Loucy (cell line): ENCODE results near the gene GIGYF2.

Source experiments
- H2AFZ ChIP-seq: fragments of 200-600 bp; sonication (generic); 2 replicates; pipeline ENCODE4 v1.6.0; 2016; ENCODE audit warnings: antibody characterized with exemption, mild to moderate bottlenecking, low read length, moderate library complexity
- H3F3A ChIP-seq: fragments of 200-600 bp; 2 replicates; pipeline ENCODE4 v1.6.0; 2016; ENCODE audit warnings: antibody characterized with exemption, low read depth, mild to moderate bottlenecking
- H3K27me3 ChIP-seq: fragments of 200-600 bp; sonication (generic); 2 replicates; pipeline ENCODE4 v1.6.1; 2014; ENCODE audit warnings: low read length, mild to moderate bottlenecking; ENCODE audit not compliant: insufficient read depth, poor library complexity, severe bottlenecking
- H3K36me3 ChIP-seq: fragments of 200-600 bp; sonication (generic); 2 replicates; pipeline ENCODE4 v1.6.1; 2016; ENCODE audit warnings: low read length; ENCODE audit not compliant: insufficient read depth
- H3K4me1 ChIP-seq: fragments of 200-600 bp; sonication (generic); 2 replicates; pipeline ENCODE4 v1.5.1; 2014; ENCODE audit warnings: low read length, mild to moderate bottlenecking; ENCODE audit not compliant: insufficient read depth, poor library complexity, severe bottlenecking
- H3K4me2 ChIP-seq: fragments of 200-600 bp; sonication (generic); 2 replicates; pipeline ENCODE4 v1.6.0; 2014; ENCODE audit warnings: antibody characterized with exemption, low read length, low read depth, mild to moderate bottlenecking; ENCODE audit not compliant: poor library complexity, severe bottlenecking
- H3K4me3 ChIP-seq: fragments of 200-600 bp; sonication (generic); 2 replicates; pipeline ENCODE4 v1.5.1; 2014; ENCODE audit warnings: low read length, mild to moderate bottlenecking, mixed read lengths; ENCODE audit not compliant: poor library complexity, severe bottlenecking
- H3K79me2 ChIP-seq: fragments of 200-600 bp; sonication (generic); 2 replicates; pipeline ENCODE4 v1.6.1; 2014; ENCODE audit warnings: low read length; ENCODE audit not compliant: insufficient read depth
- H3K9ac ChIP-seq: fragments of 200-600 bp; sonication (generic); 2 replicates; pipeline ENCODE4 v1.6.0; 2014; ENCODE audit warnings: mild to moderate bottlenecking, low read depth, low read length, moderate library complexity; ENCODE audit not compliant: poor library complexity, severe bottlenecking
- H3K9me2 ChIP-seq: fragments of 200-600 bp; sonication (generic); replicated peaks from 2 replicates; pipeline ENCODE4 v1.6.1; 2016; ENCODE audit warnings: low read depth, low read length, mixed read lengths
- H3K9me3 ChIP-seq: fragments of 200-600 bp; sonication (generic); 2 replicates; pipeline ENCODE4 v1.6.1; 2014; ENCODE audit warnings: mild to moderate bottlenecking, antibody characterized with exemption, low read length, low read depth; ENCODE audit not compliant: insufficient read depth
- H4K20me1 ChIP-seq: fragments of 200-600 bp; sonication (generic); 2 replicates; pipeline ENCODE4 v1.6.0; 2014; ENCODE audit warnings: antibody characterized with exemption, low read length, mild to moderate bottlenecking; ENCODE audit not compliant: insufficient read depth, poor library complexity, severe bottlenecking
- EZH2phosphoT487 ChIP-seq: fragments of 200-600 bp; IDR thresholded peaks from 2 replicates; pipeline ENCODE4 v1.6.1; 2018; ENCODE audit warnings: antibody characterized with exemption, mild to moderate bottlenecking, moderate library complexity, borderline replicate concordance
- TF ChIP-seq, protein P1 (sequence below): fragments of 200-600 bp; sonication (generic); conservative IDR thresholded peaks from 2 replicates; pipeline ENCODE4 v1.5.1; 2014; ENCODE audit warnings: mild to moderate bottlenecking, antibody characterized with exemption, low read length

The GIGYF2 gene

DNA sequence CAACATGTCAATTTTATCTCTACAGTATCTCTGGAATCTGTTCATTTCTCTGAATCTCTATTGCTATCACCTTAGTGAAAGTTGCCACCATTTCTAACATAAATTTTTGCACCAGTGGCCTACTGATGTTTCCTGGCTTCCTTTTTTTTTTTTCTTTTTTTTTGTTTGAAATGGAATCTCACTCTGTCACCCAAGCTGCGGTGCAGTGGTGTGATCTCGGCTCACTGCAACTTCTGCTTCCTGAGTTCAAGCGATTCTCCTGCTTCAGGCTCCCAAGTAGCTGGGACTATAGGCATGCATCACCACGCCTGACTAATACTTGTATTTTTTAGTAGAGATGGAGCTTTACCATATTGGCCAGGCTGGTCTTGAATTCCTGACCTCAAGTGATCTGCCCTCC, 44.2 kb downstream of the GIGYF2 start:
- no peaks in the 10 kb centered on the region for H3K4me1 ChIP-seq
- H3K36me3 ChIP-seq = peaks cover 22% of the 10 kb centered on the region; the same call in 1 of the 2 replicates
- H3K27me3 ChIP-seq = no peaks in the 10 kb centered on the region
- no peaks in the 10 kb centered on the region for H4K20me1 ChIP-seq
- no peaks in the 10 kb centered on the region for H3K9me2 ChIP-seq
- H3K9me3 ChIP-seq = no peaks in the 10 kb centered on the region
- no peak for TF ChIP-seq EZH2phosphoT487
- TF ChIP-seq, protein P1, sequence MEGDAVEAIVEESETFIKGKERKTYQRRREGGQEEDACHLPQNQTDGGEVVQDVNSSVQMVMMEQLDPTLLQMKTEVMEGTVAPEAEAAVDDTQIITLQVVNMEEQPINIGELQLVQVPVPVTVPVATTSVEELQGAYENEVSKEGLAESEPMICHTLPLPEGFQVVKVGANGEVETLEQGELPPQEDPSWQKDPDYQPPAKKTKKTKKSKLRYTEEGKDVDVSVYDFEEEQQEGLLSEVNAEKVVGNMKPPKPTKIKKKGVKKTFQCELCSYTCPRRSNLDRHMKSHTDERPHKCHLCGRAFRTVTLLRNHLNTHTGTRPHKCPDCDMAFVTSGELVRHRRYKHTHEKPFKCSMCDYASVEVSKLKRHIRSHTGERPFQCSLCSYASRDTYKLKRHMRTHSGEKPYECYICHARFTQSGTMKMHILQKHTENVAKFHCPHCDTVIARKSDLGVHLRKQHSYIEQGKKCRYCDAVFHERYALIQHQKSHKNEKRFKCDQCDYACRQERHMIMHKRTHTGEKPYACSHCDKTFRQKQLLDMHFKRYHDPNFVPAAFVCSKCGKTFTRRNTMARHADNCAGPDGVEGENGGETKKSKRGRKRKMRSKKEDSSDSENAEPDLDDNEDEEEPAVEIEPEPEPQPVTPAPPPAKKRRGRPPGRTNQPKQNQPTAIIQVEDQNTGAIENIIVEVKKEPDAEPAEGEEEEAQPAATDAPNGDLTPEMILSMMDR = no peak
- no peak overlapping the region for H3K4me3 ChIP-seq
- no peaks in the 10 kb centered on the region for H3K79me2 ChIP-seq
- H3F3A ChIP-seq = no peaks in the 10 kb centered on the region
- no peak overlapping the region for H3K4me2 ChIP-seq
- H3K9ac ChIP-seq = no peak overlapping the region
- H2AFZ ChIP-seq = no peak overlapping the region

DNA sequence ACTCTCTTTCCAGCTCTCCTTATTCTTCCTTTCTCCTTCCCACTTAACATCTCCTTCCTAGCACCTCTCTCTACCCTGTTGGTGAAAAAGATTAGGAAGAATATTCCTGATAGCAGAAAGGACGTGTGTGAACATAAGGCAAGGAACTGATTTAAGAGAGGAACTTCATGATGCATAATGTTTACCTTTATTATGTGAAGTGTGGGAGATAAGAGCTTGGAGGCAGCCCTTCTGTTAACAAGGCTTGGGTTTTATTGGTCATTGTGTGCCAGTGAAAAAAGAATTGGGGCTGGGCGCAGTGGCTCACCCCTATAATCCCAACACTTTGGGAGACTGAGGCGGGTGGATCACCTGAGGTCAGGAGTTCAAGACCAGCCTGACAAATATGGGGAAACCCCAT, 44.8 kb downstream of the GIGYF2 start:
- no peak for TF ChIP-seq EZH2phosphoT487
- TF ChIP-seq, protein P1 = no peak
- Histone ChIP-seq H3K9me2 (no peaks in the 10 kb centered on the region), H3K4me1 (no peaks in the 10 kb centered on the region), H3F3A (no peaks in the 10 kb centered on the region), H3K36me3 (peaks cover 18% of the 10 kb centered on the region; the same call in 1 of the 2 replicates), H3K9ac (no peak overlapping the region), H3K79me2 (no peaks in the 10 kb centered on the region), H3K4me2 (no peak overlapping the region), H3K27me3 (no peaks in the 10 kb centered on the region), H3K9me3 (no peaks in the 10 kb centered on the region), H4K20me1 (no peaks in the 10 kb centered on the region), H3K4me3 (no peak overlapping the region), H2AFZ (no peak overlapping the region)

DNA sequence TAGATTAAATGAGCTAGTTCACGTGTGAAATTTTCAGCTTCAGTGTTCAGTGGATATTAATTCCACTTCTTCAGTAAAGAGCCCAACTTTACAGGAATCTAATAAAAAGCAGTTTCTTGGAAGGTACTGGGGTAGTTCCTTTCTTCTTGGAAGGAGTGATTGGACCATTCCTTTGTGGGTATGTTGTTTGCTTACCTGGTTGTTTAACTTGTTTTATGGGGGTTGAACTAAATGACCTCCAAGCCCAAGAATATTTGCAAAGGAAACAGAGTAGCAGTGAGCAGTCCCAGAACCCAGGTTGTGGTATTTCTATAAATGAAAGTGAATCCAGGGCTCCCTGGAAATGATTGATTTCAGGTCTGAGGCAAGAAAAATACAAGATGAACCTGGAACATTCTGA, 47.8 kb downstream of the GIGYF2 start:
- TF ChIP-seq EZH2phosphoT487 = no peak
- TF ChIP-seq, protein P1 = no peak
- H3K9ac ChIP-seq = no peak overlapping the region
- H3K9me3 ChIP-seq = no peaks in the 10 kb centered on the region
- H3K79me2 ChIP-seq = no peaks in the 10 kb centered on the region
- H3K9me2 ChIP-seq = no peaks in the 10 kb centered on the region
- H3K4me1 ChIP-seq = no peaks in the 10 kb centered on the region
- H3F3A ChIP-seq = no peaks in the 10 kb centered on the region
- H3K4me3 ChIP-seq = no peak overlapping the region
- no peaks in the 10 kb centered on the region for H3K27me3 ChIP-seq
- no peak overlapping the region for H3K4me2 ChIP-seq
- peaks cover 34% of the 10 kb centered on the region; the same call in 1 of the 2 replicates for H3K36me3 ChIP-seq
- H2AFZ ChIP-seq = no peak overlapping the region
- no peaks in the 10 kb centered on the region for H4K20me1 ChIP-seq
